Ovary (tissue), 9 donors: ENCODE results near the gene ZSCAN4. TPM values are rescaled to one million over a fixed set of nuclear protein-coding genes. Genes with fewer than 3 reads are reported as not detected.

Experiments
- DNase-seq, 5 donors: peaks; one replicate each; pipeline ENCODE4 v3.0.0-alpha.2; 2019 to 2020
- H3K27ac ChIP-seq, 2 donors: fragments of 200-600 bp; one replicate each; pipeline versions ENCODE4 v1.5.1 to v1.8.0; 2019 to 2022
- H3K27me3 ChIP-seq: fragments of 200-600 bp; one replicate; pipeline ENCODE4 v1.8.0; 2022
- H3K36me3 ChIP-seq: fragments of 200-600 bp; sonication (generic); one replicate; pipeline ENCODE4 v1.5.1; 2019
- H3K4me1 ChIP-seq: one replicate; pipeline ENCODE4 v1.8.1; 2013; ENCODE audit warnings: mild to moderate bottlenecking, moderate library complexity; ENCODE audit not compliant: insufficient read depth
- H3K4me3 ChIP-seq: fragments of 200-600 bp; sonication (generic); one replicate; pipeline ENCODE4 v1.5.1; 2017
- H3K9me3 ChIP-seq, 2 donors: fragments of 200-600 bp in 1 of 2; sonication (generic) in 1 of 2; one replicate each; pipeline versions ENCODE4 v1.5.1 to v1.8.1; 2013 to 2019; ENCODE audit warnings: mild to moderate bottlenecking in 1 of 2, moderate library complexity in 1 of 2
- CTCF ChIP-seq, 3 donors: fragments of 450-650 bp in 2 of 3; fragments of 200-600 bp in 1 of 3; IDR thresholded peaks; one replicate each; pipeline versions ENCODE4 v1.5.1 to v1.8.0; 2016 to 2022; ENCODE audit warnings: antibody characterized with exemption in 3 of 3, mild to moderate bottlenecking in 1 of 3
- EP300 ChIP-seq: sonication (generic); formaldehyde crosslinking; IDR thresholded peaks from one replicate; pipeline ENCODE4 v1.6.1; 2017; ENCODE audit warnings: antibody characterized with exemption
- POLR2A ChIP-seq: fragments of 450-650 bp; IDR thresholded peaks from one replicate; pipeline ENCODE4 v1.6.1; 2017; ENCODE audit warnings: antibody characterized with exemption, mild to moderate bottlenecking, moderate library complexity
- WGBS, 3 donors: extraction: QIAGEN DNeasy Blood & Tissue Kit in 1 of 3; methylation state at CpG; one replicate each; pipeline versions ENCODE4 v1.1.5 to v1.1.7; 2013 to 2017; 5-methylcytosine and 5-hydroxymethylcytosine counted together
- intact Hi-C, 4 donors: fragments of 100-400 bp; cut with DNase I; formaldehyde crosslinking; loops; one replicate each; pipeline versions ENCODE4 v1.11.0 to v1.15.1; 2022 to 2023
- polyA plus RNA-seq, 2 donors: library from polyadenylated mRNA; stranded (reverse); fragments of 200-250 nt in 1 of 2; fragments of 350-450 nt in 1 of 2; fragmentation: Illumina TruSeq in 1 of 2; extraction: RNeasy Lipid Tissue Mini Kit (QIAGEN cat#74804) in 1 of 2; gene quantifications; one replicate each; pipeline ENCODE4 v1.2.3, GENCODE V29; 2013 to 2014
- total RNA-seq, 7 donors: library from RNA; depleted of rRNA in 2 of 7; stranded (reverse); fragments of >200 nt in 2 of 7; fragmentation: NEBNext Ultra II Directional in 3 of 7; extraction: Animal tissue kit (Norgen Biotek cat#: 25700) in 3 of 7; gene quantifications; one replicate each; pipeline versions ENCODE4 v1.1.0 to v1.2.4, GENCODE V29; 2016 to 2023
- donor health status: DM: no; HTN: no; CAD: no; lungs with moderate emphysema.
- donor health status: DM: no; HTN: no; CAD: no.
- donor health status: Bipolar disorder and iron deficiency.
- donor health status: DM: yes; HTN: yes; CAD: no.
- donor health status: DM: no; HTN: no; CAD: no.
- donor health status: DM: yes; HTN: yes; CAD: no.

Gene ZSCAN4
- total and polyA plus RNA-seq, 9 donors = 0.07 to 1.3 (median 0.11) TPM; not detected in 5

- H3K9me3 ChIP-seq = peaks cover 12 to 46% of the 10 kb centered on the region in 2 donors
- H3K27me3 ChIP-seq = no peaks in the 10 kb centered on the region
- DNase-seq = no peak
- no peak overlapping the region for H3K27ac ChIP-seq
- peaks cover 11% of the 10 kb centered on the region for H3K36me3 ChIP-seq
- no peak for TF ChIP-seq CTCF (IDR thresholded peaks at IDR 0.05)
- no peak overlapping the region for H3K4me3 ChIP-seq
- intact Hi-C loops = no loop called here
- no peaks in the 10 kb centered on the region for H3K4me1 ChIP-seq
Measured at GRCh38 chr19:57643734-57644133, 25.0 kb upstream of the ZSCAN4 start.

GRCh38 chr19:57648331-57649003, 20.3 kb upstream of the ZSCAN4 start:
- H3K4me1 ChIP-seq = no peaks in the 10 kb centered on the region
- TF ChIP-seq CTCF (IDR thresholded peaks at IDR 0.05) = no peak
- no peak overlapping the region for H3K27ac ChIP-seq
- no peaks in the 10 kb centered on the region for H3K36me3 ChIP-seq
- H3K27me3 ChIP-seq = no peaks in the 10 kb centered on the region
- peaks cover 0 to 9% of the 10 kb centered on the region in 2 donors for H3K9me3 ChIP-seq
- 65 to 67% (median 65%) methylated on average over 6 of the region's 6 CpGs for whole genome bisulfite sequencing, 3 donors
- H3K4me3 ChIP-seq = no peak overlapping the region
- no peak for DNase-seq
- intact Hi-C loops = no loop called here

GRCh38 chr19:57651654-57651996, 17.1 kb upstream of the ZSCAN4 start:
- Histone ChIP-seq H3K36me3 (no peaks in the 10 kb centered on the region), H3K4me3 (no peak overlapping the region), H3K4me1 (no peaks in the 10 kb centered on the region), H3K27me3 (no peaks in the 10 kb centered on the region), H3K9me3 (peaks cover 0 to 13% of the 10 kb centered on the region in 2 donors), H3K27ac (no peak overlapping the region)
- intact Hi-C loops = no loop called here
- WGBS, 3 donors = 33 to 35% (median 34%) methylated on average over 6 of the region's 6 CpGs
- TF ChIP-seq EP300 (no peak), POLR2A (no peak), CTCF (IDR thresholded peaks at IDR 0.05) (no peak)
- no peak for DNase-seq

GRCh38 chr19:57653689-57654088, 15.0 kb upstream of the ZSCAN4 start:
- 58 to 85% (median 78%) methylated on average over 2 of the region's 2 CpGs for WGBS, 3 donors
- no peak for DNase-seq
- peaks cover 0 to 13% of the 10 kb centered on the region in 2 donors for H3K9me3 ChIP-seq
- intact Hi-C loops = no loop called here
- H3K4me1 ChIP-seq = no peaks in the 10 kb centered on the region
- no peaks in the 10 kb centered on the region for H3K27me3 ChIP-seq
- TF ChIP-seq EP300 = no peak
- TF ChIP-seq POLR2A = no peak
- no peak for TF ChIP-seq CTCF (IDR thresholded peaks at IDR 0.05)
- H3K27ac ChIP-seq = no peak overlapping the region
- no peak overlapping the region for H3K4me3 ChIP-seq
- no peaks in the 10 kb centered on the region for H3K36me3 ChIP-seq
